ENCODE measurements around the gene PUSL1.

The PUSL1 gene

GRCh38 chr1:1309251-1310108, 1.1 kb downstream of the PUSL1 start:
- H3K36me3 ChIP-seq (ENCODE audit: control insufficient read depth, low read length), result peaks cover 50% of the 10 kb centered on the region
- H3K27me3 ChIP-seq (ENCODE audit: control insufficient read depth, low read length), result no peaks in the 10 kb centered on the region
- peaks cover 2% of the 10 kb centered on the region; the same call in 1 of the 2 replicates for H3F3A ChIP-seq (ENCODE audit: control insufficient read depth, insufficient read depth)
- peak overlapping the region; percentile 76 for H3K4me3 ChIP-seq (ENCODE audit: low read length)
- TF ChIP-seq EZH2phosphoT487 (IDR thresholded peaks at IDR 0.05; ENCODE audit: borderline replicate concordance, low read length), result no peak
- TF ChIP-seq CTCF (IDR thresholded peaks at IDR 0.05; ENCODE audit: low read depth, low read length, poor library complexity, severe bottlenecking), result no peak
- no peaks in the 10 kb centered on the region for H3K9me2 ChIP-seq (replicated peaks; ENCODE audit: control insufficient read depth, low read length)
- peak overlapping the region; percentile 80 for H3K4me2 ChIP-seq (ENCODE audit: low read length)
- no peaks in the 10 kb centered on the region for H3K9me3 ChIP-seq (ENCODE audit: control insufficient read depth, insufficient read depth, low read length)
- peaks cover 45% of the 10 kb centered on the region for H3K79me2 ChIP-seq (ENCODE audit: control insufficient read depth, low read length)
- H3K27ac ChIP-seq (ENCODE audit: low read depth, low read length), result no peak overlapping the region; the same call in 1 of the 2 replicates
- peaks cover 36% of the 10 kb centered on the region for H3K4me1 ChIP-seq (ENCODE audit: control insufficient read depth, low read length)
- H4K20me1 ChIP-seq (ENCODE audit: control insufficient read depth, insufficient read depth, low read depth, low read length), result no peaks in the 10 kb centered on the region

- H3K9me2 ChIP-seq (replicated peaks; ENCODE audit: control insufficient read depth, low read length), result no peaks in the 10 kb centered on the region
- H3K27me3 ChIP-seq (ENCODE audit: control insufficient read depth, low read length), result no peaks in the 10 kb centered on the region
- peaks cover 2% of the 10 kb centered on the region; the same call in 1 of the 2 replicates for H3F3A ChIP-seq (ENCODE audit: control insufficient read depth, insufficient read depth)
- no peak overlapping the region for H3K27ac ChIP-seq (ENCODE audit: low read depth, low read length)
- 0 out of 2 replicates have a peak, but pooled peaks cover under 1% of the 10 kb centered on the region for H4K20me1 ChIP-seq (ENCODE audit: control insufficient read depth, insufficient read depth, low read depth, low read length)
- H3K4me1 ChIP-seq (ENCODE audit: control insufficient read depth, low read length), result peaks cover 32% of the 10 kb centered on the region
- H3K79me2 ChIP-seq (ENCODE audit: control insufficient read depth, low read length), result peaks cover 49% of the 10 kb centered on the region
- no peaks in the 10 kb centered on the region for H3K9me3 ChIP-seq (ENCODE audit: control insufficient read depth, insufficient read depth, low read length)
- H3K36me3 ChIP-seq (ENCODE audit: control insufficient read depth, low read length), result peaks cover 56% of the 10 kb centered on the region
- H3K4me3 ChIP-seq (ENCODE audit: low read length), result peak overlapping the region; percentile 76
- TF ChIP-seq EZH2phosphoT487 (IDR thresholded peaks at IDR 0.05; ENCODE audit: borderline replicate concordance, low read length) (no peak), CTCF (IDR thresholded peaks at IDR 0.05; ENCODE audit: low read depth, low read length, poor library complexity, severe bottlenecking) (no peak)
- peak overlapping the region; percentile 80 for H3K4me2 ChIP-seq (ENCODE audit: low read length)
These were observed 1.6 kb downstream of the PUSL1 start for GRCh38 chr1:1310109-1310385.

GRCh38 chr1:1310476-1311053, 2.2 kb downstream of the PUSL1 start:
- Histone ChIP-seq H3K9me3 (ENCODE audit: control insufficient read depth, insufficient read depth, low read length) (no peaks in the 10 kb centered on the region), H3K36me3 (ENCODE audit: control insufficient read depth, low read length) (peaks cover 59% of the 10 kb centered on the region), H3K4me3 (ENCODE audit: low read length) (no peak overlapping the region), H3K9me2 (replicated peaks; ENCODE audit: control insufficient read depth, low read length) (no peaks in the 10 kb centered on the region), H3K4me2 (ENCODE audit: low read length) (peak overlapping the region; percentile 80; the same call in 1 of the 2 replicates), H3K27ac (ENCODE audit: low read depth, low read length) (no peak overlapping the region), H3F3A (ENCODE audit: control insufficient read depth, insufficient read depth) (peaks cover 2% of the 10 kb centered on the region; the same call in 1 of the 2 replicates), H3K79me2 (ENCODE audit: control insufficient read depth, low read length) (peaks cover 51% of the 10 kb centered on the region), H4K20me1 (ENCODE audit: control insufficient read depth, insufficient read depth, low read depth, low read length) (0 out of 2 replicates have a peak, but pooled peaks cover 3% of the 10 kb centered on the region), H3K27me3 (ENCODE audit: control insufficient read depth, low read length) (no peaks in the 10 kb centered on the region), H3K4me1 (ENCODE audit: control insufficient read depth, low read length) (peaks cover 26% of the 10 kb centered on the region)
- TF ChIP-seq EZH2phosphoT487 (IDR thresholded peaks at IDR 0.05; ENCODE audit: borderline replicate concordance, low read length) (no peak), CTCF (IDR thresholded peaks at IDR 0.05; ENCODE audit: low read depth, low read length, poor library complexity, severe bottlenecking) (no peak)

All from DOHH2 (cell line).